AG04449 (cell line): ENCODE data around the gene PAX7.

Source experiments
- CTCF ChIA-PET: fragments of 350-600 bp; formaldehyde crosslinking; extraction: SDS; loops from one replicate; lab custom pipeline; 2021; ENCODE audit warnings: antibody characterized with exemption; lab: Yijun Ruan, JAX
- POLR2A ChIA-PET: fragments of 400-600, 350-600 bp; formaldehyde crosslinking; extraction: SDS; loops from one replicate; lab custom pipeline; 2020; ENCODE audit warnings: antibody characterized with exemption, inconsistent platforms; lab: Yijun Ruan, JAX
- DNase-seq: peaks from one replicate; pipeline ENCODE4 v3.0.0-alpha.2; 2010; ENCODE audit warnings: low read depth, low spot score
- H3K4me3 ChIP-seq: 2 replicates; pipeline ENCODE4 v1.5.1; 2011; ENCODE audit warnings: low read depth, mild to moderate bottlenecking, control low read depth, low read length
- CTCF ChIP-seq: IDR thresholded peaks from one replicate; pipeline ENCODE4 v1.5.1; 2011; ENCODE audit warnings: mild to moderate bottlenecking, moderate library complexity, low read length, control low read depth, inconsistent platforms; ENCODE audit not compliant: insufficient read depth; ENCODE audit errors: missing control alignments

PAX7 gene

GRCh38 chr1:18673976-18674375 is 43.3 kb downstream of the PAX7 start:
- no peak for TF ChIP-seq CTCF
- ChIA-PET POLR2A (no interaction called here), CTCF (no interaction called here)
- no peak for DNase-seq
- H3K4me3 ChIP-seq = no peak overlapping the region

- TF ChIP-seq CTCF = no peak
- no peak overlapping the region for H3K4me3 ChIP-seq
- no peak for DNase-seq
- POLR2A ChIA-PET = no interaction called here
- CTCF ChIA-PET = no interaction called here
Measured at GRCh38 chr1:18676332-18676781, 45.7 kb downstream of the PAX7 start.

- no peak for DNase-seq
- no peak overlapping the region for H3K4me3 ChIP-seq
- TF ChIP-seq CTCF = peak; percentile 47
- ChIA-PET CTCF (interaction anchor here (1.0 to 2.2 kb wide), 5 partner anchors 11 to 195 kb away, joined by 3 to 5 read pairs (median 4); no protein-coding TSS in a partner anchor), POLR2A (no interaction called here)
Measured at GRCh38 chr1:18681423-18681835, 50.8 kb downstream of the PAX7 start.

GRCh38 chr1:18682375-18682774 is 51.7 kb downstream of the PAX7 start:
- no peak overlapping the region for H3K4me3 ChIP-seq
- POLR2A ChIA-PET = no interaction called here
- CTCF ChIA-PET = interaction anchor here (1.0 to 2.2 kb wide), 3 partner anchors 12 to 30 kb away, joined by 3 to 5 read pairs (median 4); no protein-coding TSS in a partner anchor
- DNase-seq = no peak
- TF ChIP-seq CTCF = no peak

- TF ChIP-seq CTCF = no peak
- POLR2A ChIA-PET = no interaction called here
- CTCF ChIA-PET = no interaction called here
- DNase-seq = no peak
- no peak overlapping the region for H3K4me3 ChIP-seq
Measured at GRCh38 chr1:18684303-18684702, 53.7 kb downstream of the PAX7 start.

- ChIA-PET CTCF (no interaction called here), POLR2A (no interaction called here)
- H3K4me3 ChIP-seq = no peak overlapping the region
- no peak for TF ChIP-seq CTCF
- DNase-seq = no peak
Measured at GRCh38 chr1:18686540-18686939, 55.9 kb downstream of the PAX7 start.
